ENCODE data around the gene SORCS2. TPM values are rescaled to one million over a fixed set of nuclear protein-coding genes. Genes with fewer than 3 reads are reported as not detected.

Gene SORCS2
- total RNA-seq, 5 donors from 2014 or later (not counting 1 experiment from before 2014, with no cell fraction given) = 0.22 TPM; not detected in 4

- H3K9me3 ChIP-seq = no peaks in the 10 kb centered on the region
- no peak overlapping the region for H3K4me3 ChIP-seq (ENCODE audit: control insufficient read depth in 1 of 2, extremely low read depth in 1 of 2, low read length in 1 of 2)
- Mint-ChIP-seq H3K4me1 (no peaks in the 10 kb centered on the region), H3K4me3 (no peak overlapping the region), H3K9me3 (no peaks in the 10 kb centered on the region), H3K36me3 (no peaks in the 10 kb centered on the region), H3K27ac (no peak overlapping the region), H3K27me3 (peaks cover under 1 to 5% of the 10 kb centered on the region in 2 donors)
- no peak for ATAC-seq (replicated peaks in 1 of 4)
- ChIA-PET POLR2A (no interaction called here), CTCF (no interaction called here)
- DNase-seq = no peak
- no peak overlapping the region for H3K27ac ChIP-seq (ENCODE audit: low read length)
- no peaks in the 10 kb centered on the region for H3K36me3 ChIP-seq (ENCODE audit: control insufficient read depth in 2 of 2, extremely low read depth in 1 of 2, insufficient read depth in 1 of 2, low read length in 1 of 2)
- H3K27me3 ChIP-seq (replicated peaks in 1 of 2; ENCODE audit: control insufficient read depth in 2 of 2, extremely low read depth in 1 of 2, insufficient read depth in 2 of 2, low read length in 1 of 2) = peaks cover 0 to 30% of the 10 kb centered on the region in 2 experiments
- H3K4me1 ChIP-seq (ENCODE audit: control insufficient read depth in 1 of 2, extremely low read depth in 1 of 2, insufficient read depth in 2 of 2, low read length in 2 of 2) = no peaks in the 10 kb centered on the region
- 57% methylated on average over 5 of the region's 7 CpGs for WGBS (ENCODE audit: insufficient coverage)
These were observed 75.5 kb downstream of the SORCS2 start for GRCh38 chr4:7267829-7268228.

DNA sequence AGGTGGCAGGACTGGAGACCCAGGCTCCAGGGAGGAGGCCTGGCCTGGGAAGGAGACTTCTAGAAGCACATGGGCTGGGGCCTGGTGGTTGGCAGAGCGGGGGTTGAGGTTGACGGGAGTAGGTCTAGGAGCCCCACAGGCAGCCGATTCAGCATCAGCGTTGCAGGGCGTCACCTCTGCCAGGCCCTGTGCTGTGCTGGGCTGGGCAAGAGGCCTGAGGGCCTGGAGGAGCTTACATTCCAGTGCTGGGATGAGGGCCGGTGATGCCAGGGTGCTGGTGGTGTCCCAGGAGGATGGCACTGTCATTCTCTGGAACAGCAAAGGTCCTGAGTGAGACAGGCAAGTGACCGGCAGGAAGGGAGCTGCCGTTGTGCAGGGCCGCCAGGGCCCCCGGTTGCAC is 76.6 kb downstream of the SORCS2 start:
- no peak for DNase-seq
- no peaks in the 10 kb centered on the region for H3K9me3 Mint-ChIP-seq
- Histone ChIP-seq H3K27ac (ENCODE audit: low read length) (no peak overlapping the region), H3K4me3 (ENCODE audit: control insufficient read depth in 1 of 2, extremely low read depth in 1 of 2, low read length in 1 of 2) (no peak overlapping the region), H3K9me3 (no peaks in the 10 kb centered on the region), H3K36me3 (ENCODE audit: control insufficient read depth in 2 of 2, extremely low read depth in 1 of 2, insufficient read depth in 1 of 2, low read length in 1 of 2) (no peaks in the 10 kb centered on the region), H3K27me3 (replicated peaks in 1 of 2; ENCODE audit: control insufficient read depth in 2 of 2, extremely low read depth in 1 of 2, insufficient read depth in 2 of 2, low read length in 1 of 2) (peaks cover 0 to 36% of the 10 kb centered on the region in 2 experiments), H3K4me1 (ENCODE audit: control insufficient read depth in 1 of 2, extremely low read depth in 1 of 2, insufficient read depth in 2 of 2, low read length in 2 of 2) (no peaks in the 10 kb centered on the region)
- H3K4me3 Mint-ChIP-seq = no peak overlapping the region
- no peak for ATAC-seq (replicated peaks in 1 of 4)
- H3K4me1 Mint-ChIP-seq = no peaks in the 10 kb centered on the region
- no peaks in the 10 kb centered on the region for H3K36me3 Mint-ChIP-seq
- WGBS (ENCODE audit: insufficient coverage) = 81% methylated on average over 5 of the region's 10 CpGs
- H3K27me3 Mint-ChIP-seq = peaks cover 5 to 12% of the 10 kb centered on the region in 2 donors
- no peak overlapping the region for H3K27ac Mint-ChIP-seq
- POLR2A ChIA-PET = no interaction called here
- CTCF ChIA-PET = no interaction called here

GRCh38 chr4:7270121-7270520 is 77.8 kb downstream of the SORCS2 start:
- no peak overlapping the region for H3K27ac Mint-ChIP-seq
- H3K27me3 Mint-ChIP-seq = peaks cover 5 to 14% of the 10 kb centered on the region in 2 donors
- H3K9me3 Mint-ChIP-seq = no peaks in the 10 kb centered on the region
- POLR2A ChIA-PET = no interaction called here
- Histone ChIP-seq H3K4me3 (ENCODE audit: control insufficient read depth in 1 of 2, extremely low read depth in 1 of 2, low read length in 1 of 2) (no peak overlapping the region), H3K27ac (ENCODE audit: low read length) (no peak overlapping the region), H3K4me1 (ENCODE audit: control insufficient read depth in 1 of 2, extremely low read depth in 1 of 2, insufficient read depth in 2 of 2, low read length in 2 of 2) (no peaks in the 10 kb centered on the region), H3K9me3 (no peaks in the 10 kb centered on the region), H3K27me3 (replicated peaks in 1 of 2; ENCODE audit: control insufficient read depth in 2 of 2, extremely low read depth in 1 of 2, insufficient read depth in 2 of 2, low read length in 1 of 2) (peaks cover 0 to 33% of the 10 kb centered on the region in 2 experiments), H3K36me3 (ENCODE audit: control insufficient read depth in 2 of 2, extremely low read depth in 1 of 2, insufficient read depth in 1 of 2, low read length in 1 of 2) (no peaks in the 10 kb centered on the region)
- H3K4me3 Mint-ChIP-seq = no peak overlapping the region
- H3K4me1 Mint-ChIP-seq = no peaks in the 10 kb centered on the region
- ATAC-seq (replicated peaks in 1 of 4) (no peak), DNase-seq (no peak)
- CTCF ChIA-PET = no interaction called here
- no peaks in the 10 kb centered on the region for H3K36me3 Mint-ChIP-seq
- WGBS (ENCODE audit: insufficient coverage) = 87% methylated on average over 13 of the region's 17 CpGs

- ChIA-PET CTCF (no interaction called here), POLR2A (no interaction called here)
- Histone ChIP-seq H3K27me3 (replicated peaks in 1 of 2; ENCODE audit: control insufficient read depth in 2 of 2, extremely low read depth in 1 of 2, insufficient read depth in 2 of 2, low read length in 1 of 2) (peaks cover 0 to 29% of the 10 kb centered on the region in 2 experiments), H3K4me1 (ENCODE audit: control insufficient read depth in 1 of 2, extremely low read depth in 1 of 2, insufficient read depth in 2 of 2, low read length in 2 of 2) (no peaks in the 10 kb centered on the region), H3K36me3 (ENCODE audit: control insufficient read depth in 2 of 2, extremely low read depth in 1 of 2, insufficient read depth in 1 of 2, low read length in 1 of 2) (no peaks in the 10 kb centered on the region), H3K4me3 (ENCODE audit: control insufficient read depth in 1 of 2, extremely low read depth in 1 of 2, low read length in 1 of 2) (no peak overlapping the region), H3K9me3 (no peaks in the 10 kb centered on the region), H3K27ac (ENCODE audit: low read length) (no peak overlapping the region)
- Mint-ChIP-seq H3K27ac (no peak overlapping the region), H3K4me3 (no peak overlapping the region), H3K9me3 (no peaks in the 10 kb centered on the region), H3K4me1 (no peaks in the 10 kb centered on the region), H3K27me3 (peaks cover 7 to 13% of the 10 kb centered on the region in 2 donors), H3K36me3 (no peaks in the 10 kb centered on the region)
- no peak for ATAC-seq (replicated peaks in 1 of 4)
- DNase-seq = no peak
- 55% methylated on average over 3 of the region's 10 CpGs for WGBS (ENCODE audit: insufficient coverage)
These were observed 80.1 kb downstream of the SORCS2 start for GRCh38 chr4:7272404-7272803.

DNA sequence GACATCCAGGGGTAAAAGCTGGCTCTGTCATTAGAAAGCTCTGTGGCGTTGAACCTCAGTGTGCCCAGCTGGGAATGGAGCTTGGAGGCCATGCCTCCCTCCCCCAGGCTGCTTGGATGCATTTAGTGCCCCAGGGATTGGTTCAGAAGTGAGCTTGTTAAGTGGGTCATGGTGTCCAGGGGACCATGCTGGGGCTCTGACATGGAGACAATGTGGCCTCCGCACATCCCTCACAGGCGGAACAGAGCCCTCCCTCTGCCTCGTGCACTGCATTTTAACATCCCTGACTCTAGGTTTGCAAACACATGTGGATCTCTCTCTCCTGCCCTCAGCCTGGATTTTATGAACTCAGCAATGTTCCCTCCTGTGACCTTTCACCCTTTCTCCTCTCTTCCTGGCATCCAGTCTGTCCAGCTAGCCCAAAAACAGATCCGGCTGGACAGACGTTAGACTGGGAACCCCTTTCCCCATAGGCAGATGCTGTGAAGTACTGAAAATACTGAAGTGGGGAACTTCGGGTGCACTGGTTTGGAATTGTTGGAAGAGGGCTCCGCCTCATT is 81.5 kb downstream of the SORCS2 start:
- Mint-ChIP-seq H3K27me3 (peaks cover 9 to 13% of the 10 kb centered on the region in 2 donors), H3K4me3 (no peak overlapping the region), H3K4me1 (no peaks in the 10 kb centered on the region), H3K9me3 (no peaks in the 10 kb centered on the region), H3K27ac (no peak overlapping the region), H3K36me3 (no peaks in the 10 kb centered on the region)
- Histone ChIP-seq H3K9me3 (no peaks in the 10 kb centered on the region), H3K4me1 (ENCODE audit: control insufficient read depth in 1 of 2, extremely low read depth in 1 of 2, insufficient read depth in 2 of 2, low read length in 2 of 2) (no peaks in the 10 kb centered on the region), H3K4me3 (ENCODE audit: control insufficient read depth in 1 of 2, extremely low read depth in 1 of 2, low read length in 1 of 2) (no peak overlapping the region), H3K27ac (ENCODE audit: low read length) (no peak overlapping the region), H3K27me3 (replicated peaks in 1 of 2; ENCODE audit: control insufficient read depth in 2 of 2, extremely low read depth in 1 of 2, insufficient read depth in 2 of 2, low read length in 1 of 2) (peaks cover 0 to 30% of the 10 kb centered on the region in 2 experiments), H3K36me3 (ENCODE audit: control insufficient read depth in 2 of 2, extremely low read depth in 1 of 2, insufficient read depth in 1 of 2, low read length in 1 of 2) (no peaks in the 10 kb centered on the region)
- DNase-seq = no peak
- no peak for ATAC-seq (replicated peaks in 1 of 4)
- POLR2A ChIA-PET = no interaction called here
- CTCF ChIA-PET = no interaction called here
- WGBS (ENCODE audit: insufficient coverage) = 87% methylated on average over 6 of the region's 8 CpGs

GRCh38 chr4:7275067-7275466 is 82.7 kb downstream of the SORCS2 start:
- POLR2A ChIA-PET = no interaction called here
- no peak for ATAC-seq (replicated peaks in 1 of 4)
- H3K36me3 ChIP-seq (ENCODE audit: control insufficient read depth in 2 of 2, extremely low read depth in 1 of 2, insufficient read depth in 1 of 2, low read length in 1 of 2) = no peaks in the 10 kb centered on the region
- H3K4me3 ChIP-seq (ENCODE audit: control insufficient read depth in 1 of 2, extremely low read depth in 1 of 2, low read length in 1 of 2) = no peak overlapping the region
- H3K4me1 Mint-ChIP-seq = no peaks in the 10 kb centered on the region
- H3K27me3 Mint-ChIP-seq = peaks cover 9 to 13% of the 10 kb centered on the region in 2 donors
- no peaks in the 10 kb centered on the region for H3K9me3 Mint-ChIP-seq
- H3K27me3 ChIP-seq (replicated peaks in 1 of 2; ENCODE audit: control insufficient read depth in 2 of 2, extremely low read depth in 1 of 2, insufficient read depth in 2 of 2, low read length in 1 of 2) = peaks cover 0 to 29% of the 10 kb centered on the region in 2 experiments
- H3K36me3 Mint-ChIP-seq = no peaks in the 10 kb centered on the region
- H3K4me1 ChIP-seq (ENCODE audit: control insufficient read depth in 1 of 2, extremely low read depth in 1 of 2, insufficient read depth in 2 of 2, low read length in 2 of 2) = no peaks in the 10 kb centered on the region
- H3K4me3 Mint-ChIP-seq = no peak overlapping the region
- 60% methylated on average over 3 of the region's 5 CpGs for WGBS (ENCODE audit: insufficient coverage)
- DNase-seq = no peak
- no peaks in the 10 kb centered on the region for H3K9me3 ChIP-seq
- H3K27ac Mint-ChIP-seq = no peak overlapping the region
- H3K27ac ChIP-seq (ENCODE audit: low read length) = no peak overlapping the region
- CTCF ChIA-PET = no interaction called here
